Natural killer cell (primary cell): ENCODE measurements around the gene ICAM3. TPM values are rescaled to one million over a fixed set of nuclear protein-coding genes. Genes with fewer than 3 reads are reported as not detected.

Source experiments
- ATAC-seq, 3 donors: fragments of 150-1000 bp in 2 of 3; fragments of 200-7000 bp in 1 of 3; cut with Tn5 transposase; 1 replicate in 1 of 3; 2 replicates in 2 of 3; pipeline ENCODE4 v1.10.0; 2021; ENCODE audit warnings: mild to moderate bottlenecking in 2 of 3, moderate library complexity in 2 of 3
- DNase-seq, 2 donors: peaks; one replicate each; pipeline versions ENCODE4 v3.0.0 to v3.0.0-alpha.2; 2013 to 2021; ENCODE audit warnings: mixed read lengths in 1 of 2
- H3K27ac ChIP-seq: one replicate; pipeline ENCODE4 v1.5.1; 2013; ENCODE audit warnings: mild to moderate bottlenecking, low read length
- H3K27me3 ChIP-seq: one replicate; pipeline ENCODE4 v1.6.1; 2013; ENCODE audit warnings: low read length; ENCODE audit not compliant: control insufficient read depth, insufficient read depth
- H3K36me3 ChIP-seq: one replicate; pipeline ENCODE4 v1.6.1; 2013; ENCODE audit warnings: low read length; ENCODE audit not compliant: control insufficient read depth, insufficient read depth
- H3K4me1 ChIP-seq: one replicate; pipeline ENCODE4 v1.6.1; 2013; ENCODE audit warnings: low read length; ENCODE audit not compliant: control insufficient read depth, insufficient read depth
- H3K4me3 ChIP-seq: one replicate; pipeline ENCODE4 v1.5.1; 2013; ENCODE audit warnings: low read length
- H3K9me3 ChIP-seq: one replicate; pipeline ENCODE4 v1.6.1; 2013; ENCODE audit warnings: low read length; ENCODE audit not compliant: control insufficient read depth, insufficient read depth
- H3K27ac Mint-ChIP-seq, 2 donors: one replicate each; pipeline ENCODE4 v1.8.0; 2022; ENCODE audit warnings: mild to moderate bottlenecking in 2 of 2, mixed read lengths in 2 of 2, moderate library complexity in 1 of 2
- H3K27me3 Mint-ChIP-seq, 2 donors: one replicate each; pipeline ENCODE4 v1.8.0; 2022; ENCODE audit warnings: low read depth in 2 of 2, mixed read lengths in 2 of 2
- H3K36me3 Mint-ChIP-seq: one replicate; pipeline ENCODE4 v1.8.0; 2022; ENCODE audit warnings: mixed read lengths
- H3K4me1 Mint-ChIP-seq, 2 donors: one replicate each; pipeline ENCODE4 v1.8.0; 2022; ENCODE audit warnings: mixed read lengths in 2 of 2
- H3K4me3 Mint-ChIP-seq: one replicate; pipeline ENCODE4 v1.8.0; 2022; ENCODE audit warnings: mild to moderate bottlenecking, moderate library complexity, mixed read lengths
- H3K9me3 Mint-ChIP-seq, 2 donors: one replicate each; pipeline ENCODE4 v1.8.0; 2022; ENCODE audit warnings: mixed read lengths in 2 of 2
- WGBS: methylation state at CpG from one replicate; pipeline ENCODE4 v1.1.7; 2013; ENCODE audit warnings: missing lambda C conversion rate; ENCODE audit not compliant: insufficient coverage; 5-methylcytosine and 5-hydroxymethylcytosine counted together
- intact Hi-C: fragments of 100-400 bp; cut with micrococcal nuclease; formaldehyde crosslinking; loops from one replicate; pipeline ENCODE4 v1.14.2; 2022
- total RNA-seq, 4 donors: library from RNA; stranded (reverse); fragments of 120-200 nt in 1 of 4; gene quantifications; one replicate each; pipeline versions ENCODE4 v1.2.3 to v1.2.4, GENCODE V29; 2013 to 2022
- TF ChIP-seq, protein P1 (sequence below): fragments of 200-600 bp; IDR thresholded peaks from one replicate; pipeline ENCODE4 v1.8.0; 2022; ENCODE audit warnings: antibody characterized with exemption

Gene ICAM3
- total RNA-seq, 3 donors from 2014 or later (not counting 1 experiment from before 2014, with no cell fraction given), result 189 to 224 (median 199) TPM

DNA sequence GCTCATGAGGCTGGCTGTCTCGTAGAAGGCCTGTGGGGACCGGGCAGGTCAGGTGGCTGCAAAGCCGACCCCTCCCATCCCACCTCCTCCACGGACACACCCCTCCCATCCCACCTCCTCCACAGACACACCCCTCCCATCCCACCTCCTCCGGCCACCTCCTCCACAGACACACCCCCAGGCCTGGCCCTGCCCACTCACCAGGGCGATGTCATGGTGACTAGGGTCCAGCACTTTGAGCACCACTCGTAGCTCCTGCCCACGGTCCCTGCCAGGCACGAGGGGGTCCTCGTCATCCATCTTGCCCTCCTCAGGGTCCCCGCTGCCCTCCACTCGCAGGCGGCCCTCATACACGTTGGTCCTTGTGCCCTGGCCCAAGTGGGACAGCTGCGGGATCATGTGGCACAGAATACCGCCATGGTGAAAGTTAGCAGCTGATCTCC, 22.2 kb upstream of the ICAM3 start:
- ATAC-seq (peak in 1 of 3 donors; percentile 11), DNase-seq (no peak)
- no peak overlapping the region for H3K27ac Mint-ChIP-seq
- Histone ChIP-seq H3K27me3 (no peaks in the 10 kb centered on the region), H3K4me1 (no peaks in the 10 kb centered on the region), H3K27ac (no peak overlapping the region), H3K36me3 (peaks cover 68% of the 10 kb centered on the region), H3K9me3 (no peaks in the 10 kb centered on the region), H3K4me3 (no peak overlapping the region)
- intact Hi-C loops, result no loop called here
- H3K27me3 Mint-ChIP-seq, result no peaks in the 10 kb centered on the region
- H3K36me3 Mint-ChIP-seq, result no peaks in the 10 kb centered on the region
- H3K4me1 Mint-ChIP-seq, result no peaks in the 10 kb centered on the region
- no peaks in the 10 kb centered on the region for H3K9me3 Mint-ChIP-seq
- TF ChIP-seq, protein P1, sequence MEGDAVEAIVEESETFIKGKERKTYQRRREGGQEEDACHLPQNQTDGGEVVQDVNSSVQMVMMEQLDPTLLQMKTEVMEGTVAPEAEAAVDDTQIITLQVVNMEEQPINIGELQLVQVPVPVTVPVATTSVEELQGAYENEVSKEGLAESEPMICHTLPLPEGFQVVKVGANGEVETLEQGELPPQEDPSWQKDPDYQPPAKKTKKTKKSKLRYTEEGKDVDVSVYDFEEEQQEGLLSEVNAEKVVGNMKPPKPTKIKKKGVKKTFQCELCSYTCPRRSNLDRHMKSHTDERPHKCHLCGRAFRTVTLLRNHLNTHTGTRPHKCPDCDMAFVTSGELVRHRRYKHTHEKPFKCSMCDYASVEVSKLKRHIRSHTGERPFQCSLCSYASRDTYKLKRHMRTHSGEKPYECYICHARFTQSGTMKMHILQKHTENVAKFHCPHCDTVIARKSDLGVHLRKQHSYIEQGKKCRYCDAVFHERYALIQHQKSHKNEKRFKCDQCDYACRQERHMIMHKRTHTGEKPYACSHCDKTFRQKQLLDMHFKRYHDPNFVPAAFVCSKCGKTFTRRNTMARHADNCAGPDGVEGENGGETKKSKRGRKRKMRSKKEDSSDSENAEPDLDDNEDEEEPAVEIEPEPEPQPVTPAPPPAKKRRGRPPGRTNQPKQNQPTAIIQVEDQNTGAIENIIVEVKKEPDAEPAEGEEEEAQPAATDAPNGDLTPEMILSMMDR, result no peak
- 93% methylated on average over 16 of the region's 16 CpGs for WGBS
- H3K4me3 Mint-ChIP-seq, result no peak overlapping the region

DNA sequence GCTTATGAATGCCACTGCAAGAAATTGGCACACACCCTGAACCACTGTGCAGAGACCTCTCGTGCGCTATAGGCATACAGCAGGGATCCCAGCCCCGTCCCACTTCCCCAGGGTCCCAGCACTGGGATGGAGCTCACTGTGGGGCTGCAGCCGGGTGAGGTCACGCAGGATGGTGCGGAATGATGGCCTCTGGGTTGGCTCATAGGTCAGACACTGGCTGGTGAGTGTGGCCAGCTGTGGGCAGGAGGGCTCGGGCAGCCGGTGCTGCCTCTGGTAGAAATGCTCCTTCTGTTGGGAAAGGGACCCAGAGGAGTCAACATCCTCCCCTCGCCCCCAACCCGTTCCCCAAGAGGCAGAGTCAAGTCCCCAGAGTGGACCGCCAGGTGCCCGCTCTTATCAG, 17.0 kb upstream of the ICAM3 start:
- Histone ChIP-seq H3K9me3 (no peaks in the 10 kb centered on the region), H3K27ac (no peak overlapping the region), H3K4me3 (no peak overlapping the region), H3K27me3 (no peaks in the 10 kb centered on the region), H3K36me3 (peaks cover 53% of the 10 kb centered on the region), H3K4me1 (no peaks in the 10 kb centered on the region)
- Mint-ChIP-seq H3K4me1 (no peaks in the 10 kb centered on the region), H3K36me3 (no peaks in the 10 kb centered on the region), H3K9me3 (no peaks in the 10 kb centered on the region), H3K27ac (no peak overlapping the region), H3K4me3 (no peak overlapping the region), H3K27me3 (no peaks in the 10 kb centered on the region)
- TF ChIP-seq, protein P1, result no peak
- ATAC-seq, result no peak
- no peak for DNase-seq
- intact Hi-C loops, result no loop called here
- 98% methylated on average over 12 of the region's 12 CpGs for WGBS

GRCh38 chr19:10353793-10354391, 14.5 kb upstream of the ICAM3 start:
- H3K9me3 Mint-ChIP-seq, result no peaks in the 10 kb centered on the region
- no peak overlapping the region for H3K27ac Mint-ChIP-seq
- Histone ChIP-seq H3K36me3 (peaks cover 47% of the 10 kb centered on the region), H3K27ac (no peak overlapping the region), H3K4me1 (no peaks in the 10 kb centered on the region), H3K4me3 (no peak overlapping the region), H3K9me3 (no peaks in the 10 kb centered on the region), H3K27me3 (no peaks in the 10 kb centered on the region)
- TF ChIP-seq, protein P1, result no peak
- ATAC-seq (peak in 2 of 3 donors; percentile 24 to 65), DNase-seq (peak in 1 of 2 donors; percentile 56)
- H3K36me3 Mint-ChIP-seq, result no peaks in the 10 kb centered on the region
- no peaks in the 10 kb centered on the region for H3K4me1 Mint-ChIP-seq
- no peaks in the 10 kb centered on the region for H3K27me3 Mint-ChIP-seq
- intact Hi-C loops, result no loop called here
- H3K4me3 Mint-ChIP-seq, result no peak overlapping the region
- 98% methylated on average over 32 of the region's 32 CpGs for WGBS
